SK-MEL-5 (cell line): Measurements from ENCODE around the gene CPB2. TPM values are rescaled to one million over a fixed set of nuclear protein-coding genes. Genes with fewer than 3 reads are reported as not detected.

Experiments
- DNase-seq: peaks from one replicate; pipeline ENCODE4 v3.0.0-alpha.2; 2016; ENCODE audit warnings: low read depth, low spot score
- in situ Hi-C: cut with HindIII; loops from 2 replicates; pipeline ENCODE4 v1.10.0; 2016; ENCODE audit warnings: low sequenced_read_pairs, high pct_unique_total_duplicates, low pct_unique_long_range_greater_than_20kb
- total RNA-seq: library from RNA; depleted of rRNA; stranded (reverse); fragments of >200 nt; shearing (Covaris generic); gene quantifications from 2 replicates; pipeline ENCODE4 v1.2.3, GENCODE V29; 2014; rRNA removed

CPB2 gene
- total RNA-seq, 1 experiment from 2014 or later, result 0.55 TPM

- in situ Hi-C loops, result no loop called here
Observed at GRCh38 chr13:46038296-46038695, 66.5 kb downstream of the CPB2 start.

GRCh38 chr13:46035066-46035465 is 69.8 kb downstream of the CPB2 start:
- in situ Hi-C loops, result no loop called here
- no peak for DNase-seq

More at GRCh38 chr13:46038296-46038695, 66.5 kb downstream of the CPB2 start:
- DNase-seq, result no peak

DNA sequence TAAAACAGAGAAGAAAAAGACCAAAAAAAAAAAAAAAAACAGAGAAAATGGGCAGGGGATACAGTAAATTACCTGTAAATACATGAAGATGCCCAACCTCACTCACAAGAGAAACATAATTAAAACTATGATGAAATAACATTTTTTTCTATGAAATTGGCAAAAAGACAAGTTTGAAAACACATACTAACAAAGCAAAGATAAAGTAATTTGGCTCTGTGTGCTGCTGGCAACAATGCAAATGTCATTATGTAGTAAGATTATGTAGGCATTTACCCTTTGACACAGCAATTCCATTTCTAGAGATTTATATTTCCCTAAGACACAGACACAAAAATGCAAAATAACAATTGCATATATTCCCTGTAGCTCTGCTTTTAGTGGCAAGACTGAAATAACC is 72.5 kb downstream of the CPB2 start:
- DNase-seq, result no peak
- in situ Hi-C loops, result no loop called here

- DNase-seq, result no peak
- in situ Hi-C loops, result no loop called here
Observed at GRCh38 chr13:46031581-46032263, 73.1 kb downstream of the CPB2 start.

- in situ Hi-C loops, result no loop called here
- DNase-seq, result no peak
Observed at GRCh38 chr13:46025157-46025556, 79.7 kb downstream of the CPB2 start.

DNA sequence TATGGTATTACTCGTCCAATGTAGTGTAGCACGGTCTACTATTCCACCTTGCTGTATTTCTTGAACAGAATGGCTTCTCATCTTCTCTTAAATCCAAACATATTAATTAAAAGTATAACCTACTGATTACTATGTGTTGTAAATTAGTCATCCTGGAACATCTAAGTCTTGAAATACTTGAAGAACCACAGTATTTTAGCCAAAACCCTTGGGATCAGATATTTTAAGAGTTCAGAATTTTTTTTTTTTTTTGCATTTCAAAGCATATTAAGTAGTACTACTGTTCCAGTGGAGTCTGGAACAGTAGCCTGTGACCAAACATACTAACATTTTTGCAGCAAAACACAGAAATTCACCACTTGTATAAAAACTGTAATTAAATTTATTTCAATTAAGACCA is 82.4 kb downstream of the CPB2 start:
- in situ Hi-C loops, result no loop called here
- DNase-seq, result no peak

- in situ Hi-C loops, result no loop called here
- DNase-seq, result no peak
Observed at GRCh38 chr13:46016216-46016615, 88.6 kb downstream of the CPB2 start.

- DNase-seq, result no peak
- in situ Hi-C loops, result no loop called here
Observed at GRCh38 chr13:46015366-46015765, 89.5 kb downstream of the CPB2 start.

DNA sequence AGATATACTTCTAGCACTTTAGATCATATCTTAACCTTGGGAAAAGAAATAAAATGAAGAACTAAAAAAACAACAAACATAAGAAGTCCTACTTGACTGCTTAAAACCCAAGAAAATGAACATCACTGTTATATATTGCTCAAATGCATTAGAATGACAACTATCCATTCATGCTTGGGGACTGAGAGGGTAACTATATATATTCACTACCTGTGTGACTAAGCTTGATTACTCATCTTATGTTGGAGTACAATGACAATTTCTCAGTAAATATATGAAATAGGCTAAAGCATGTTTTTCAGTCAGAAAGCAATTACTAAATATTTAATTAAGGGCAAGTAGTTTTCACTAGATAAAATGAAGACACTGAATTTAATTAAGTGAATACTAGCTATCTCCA is 92.4 kb downstream of the CPB2 start:
- DNase-seq, result no peak

DNA sequence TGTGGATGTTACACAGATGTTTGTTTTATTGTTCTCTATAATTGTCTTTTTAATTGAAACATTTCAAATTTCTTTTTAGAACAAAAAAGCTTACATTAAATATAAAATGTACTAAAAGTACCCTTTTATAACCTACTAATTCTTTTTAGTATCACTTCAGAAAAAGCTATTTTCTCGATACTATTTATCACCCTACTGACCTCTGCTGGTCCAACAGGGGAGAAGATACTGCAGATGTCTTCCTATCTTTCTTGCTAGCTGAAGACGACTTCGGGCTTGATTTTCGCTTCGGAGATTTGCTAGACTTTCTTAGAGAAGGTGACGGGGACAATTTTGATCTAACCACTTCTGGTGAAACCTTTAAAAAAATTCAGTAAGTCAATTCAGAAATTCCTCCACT is 94.7 kb downstream of the CPB2 start:
- peak; percentile 68 for DNase-seq
- in situ Hi-C loops, result no loop called here

More for the DNA sequence above, 92.4 kb downstream of the CPB2 start:
- in situ Hi-C loops, result no loop called here

- in situ Hi-C loops, result no loop called here
- DNase-seq, result no peak
Observed at GRCh38 chr13:46008631-46009030, 96.2 kb downstream of the CPB2 start.

DNA sequence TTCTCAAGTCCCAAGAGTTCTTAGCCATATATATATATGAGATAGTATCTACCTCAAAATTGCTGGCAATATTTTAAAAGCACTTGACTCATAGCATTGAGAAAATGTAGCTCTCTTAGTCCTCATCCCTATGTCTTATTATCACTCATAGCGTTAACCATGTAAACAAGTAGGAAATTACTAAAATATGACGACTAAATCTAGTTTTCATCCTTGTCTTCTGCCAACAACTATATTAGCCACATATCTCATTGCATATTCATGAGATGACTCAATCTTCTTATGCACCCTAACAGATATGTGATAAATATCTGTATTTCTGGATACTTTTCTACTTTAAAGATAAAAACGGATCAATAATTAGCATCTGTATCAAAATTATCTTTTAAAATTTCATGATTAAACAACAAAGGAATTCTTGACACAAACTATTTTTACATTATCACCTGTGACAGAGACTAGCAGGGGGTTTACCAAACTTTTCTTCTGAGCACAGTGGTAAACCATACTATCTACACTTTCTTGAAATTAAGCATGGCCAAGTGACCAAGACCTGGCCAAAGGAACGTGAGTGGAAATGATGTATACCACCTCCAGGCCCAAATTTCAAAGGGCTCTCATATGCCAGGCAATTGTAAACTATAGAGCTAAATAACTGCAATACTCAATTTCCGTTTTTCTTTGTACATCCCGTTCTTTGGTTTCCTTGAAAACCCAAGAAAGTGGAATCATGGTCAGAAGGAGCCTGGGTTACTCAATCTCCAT is 98.0 kb downstream of the CPB2 start:
- in situ Hi-C loops, result no loop called here

GRCh38 chr13:46004491-46004890 is 100.3 kb downstream of the CPB2 start:
- DNase-seq, result no peak
- in situ Hi-C loops, result no loop called here

More for the DNA sequence above, 98.0 kb downstream of the CPB2 start:
- no peak for DNase-seq

Other genes with a start within 250 kb of the CPB2 start
- 94.7 and 99.9 TPM in 2 replicates for gene ZC3H13, start 52.3 kb downstream of the CPB2 start, total RNA-seq
- 10.5 and 10.7 TPM in 2 replicates for gene LCP1, start 77.1 kb upstream of the CPB2 start, total RNA-seq
- gene LRRC63, start 106.9 kb upstream of the CPB2 start, total RNA-seq, result 0.82 and 1.1 TPM in 2 replicates